Measurements from ENCODE around the gene GLB1L2.
A peak's percentile ranks its signal among the peaks of the same experiment; 100 is the strongest.

Gene GLB1L2

GRCh38 chr11:134349109-134349801 is 17.5 kb downstream of the GLB1L2 start:
- no peak for DNase-seq

DNA sequence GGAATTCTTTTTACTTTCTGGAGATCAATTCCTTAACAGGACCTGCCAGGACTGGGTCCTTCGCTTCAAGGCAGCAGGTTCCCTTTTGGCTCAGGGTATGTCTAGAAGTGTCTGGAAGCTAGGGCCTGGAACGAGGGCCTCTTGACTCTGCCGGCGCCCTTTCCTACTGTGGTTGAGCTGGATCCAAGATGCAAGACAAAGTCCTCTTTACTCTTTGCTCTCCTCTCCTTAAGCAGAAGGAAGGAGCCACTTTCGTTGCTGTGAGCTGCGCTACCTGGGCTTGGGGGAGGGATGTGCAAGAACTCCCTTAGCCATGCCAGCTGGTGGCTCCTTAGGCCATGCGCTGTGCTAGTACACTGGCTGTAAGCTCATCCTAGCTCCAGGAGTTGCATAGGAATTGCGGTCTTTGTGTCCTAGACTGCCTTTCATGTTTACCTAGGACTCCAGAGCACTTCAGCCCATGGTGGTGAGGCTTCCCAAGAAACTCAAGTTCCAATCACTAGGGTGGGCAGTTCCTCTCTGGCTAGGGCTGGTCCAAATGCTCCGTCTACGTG is 18.1 kb downstream of the GLB1L2 start:
- no peak for DNase-seq

- DNase-seq, result no peak
Observed at GRCh38 chr11:134350381-134350780, 18.6 kb downstream of the GLB1L2 start.

DNA sequence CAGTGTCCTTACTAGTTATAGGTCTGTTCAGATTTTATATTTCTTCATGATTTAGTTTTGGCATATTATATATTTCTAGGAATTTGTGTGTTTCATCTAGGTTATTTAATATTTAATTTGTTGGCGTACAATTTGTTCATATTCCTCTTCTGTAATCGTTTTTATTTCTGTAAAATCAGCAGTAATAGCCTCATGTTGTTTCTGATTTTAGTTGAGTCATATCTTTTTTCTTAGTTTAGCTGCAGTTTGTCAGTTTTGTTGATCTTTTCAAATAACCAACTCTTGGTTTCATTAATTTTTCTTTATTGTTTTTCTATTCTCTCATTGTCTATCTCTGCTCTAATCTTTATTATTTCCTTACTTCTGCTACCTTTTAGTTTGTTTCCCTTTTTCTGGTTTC is 20.3 kb downstream of the GLB1L2 start:
- DNase-seq, result no peak

- no peak for DNase-seq
Observed at GRCh38 chr11:134355136-134355535, 23.3 kb downstream of the GLB1L2 start.

DNA sequence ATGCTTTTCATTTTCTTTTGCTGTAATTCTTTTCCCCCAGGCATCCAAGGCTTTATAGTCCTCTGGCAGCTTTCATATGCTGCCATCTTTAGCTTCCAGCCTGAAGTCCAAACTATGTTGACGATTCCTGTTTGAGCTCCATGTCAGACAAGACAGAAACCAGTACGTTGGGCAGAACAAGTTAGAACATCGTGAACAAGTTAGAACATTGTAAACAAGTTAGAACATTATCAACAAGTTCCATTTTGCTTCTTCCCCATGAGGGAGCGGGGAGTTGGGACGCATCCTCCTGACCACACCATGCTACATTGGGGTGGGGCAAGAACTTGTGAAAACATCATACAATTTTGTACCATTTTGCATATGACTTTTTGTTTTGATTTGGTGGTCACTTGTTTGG is 23.9 kb downstream of the GLB1L2 start:
- DNase-seq, result no peak

DNA sequence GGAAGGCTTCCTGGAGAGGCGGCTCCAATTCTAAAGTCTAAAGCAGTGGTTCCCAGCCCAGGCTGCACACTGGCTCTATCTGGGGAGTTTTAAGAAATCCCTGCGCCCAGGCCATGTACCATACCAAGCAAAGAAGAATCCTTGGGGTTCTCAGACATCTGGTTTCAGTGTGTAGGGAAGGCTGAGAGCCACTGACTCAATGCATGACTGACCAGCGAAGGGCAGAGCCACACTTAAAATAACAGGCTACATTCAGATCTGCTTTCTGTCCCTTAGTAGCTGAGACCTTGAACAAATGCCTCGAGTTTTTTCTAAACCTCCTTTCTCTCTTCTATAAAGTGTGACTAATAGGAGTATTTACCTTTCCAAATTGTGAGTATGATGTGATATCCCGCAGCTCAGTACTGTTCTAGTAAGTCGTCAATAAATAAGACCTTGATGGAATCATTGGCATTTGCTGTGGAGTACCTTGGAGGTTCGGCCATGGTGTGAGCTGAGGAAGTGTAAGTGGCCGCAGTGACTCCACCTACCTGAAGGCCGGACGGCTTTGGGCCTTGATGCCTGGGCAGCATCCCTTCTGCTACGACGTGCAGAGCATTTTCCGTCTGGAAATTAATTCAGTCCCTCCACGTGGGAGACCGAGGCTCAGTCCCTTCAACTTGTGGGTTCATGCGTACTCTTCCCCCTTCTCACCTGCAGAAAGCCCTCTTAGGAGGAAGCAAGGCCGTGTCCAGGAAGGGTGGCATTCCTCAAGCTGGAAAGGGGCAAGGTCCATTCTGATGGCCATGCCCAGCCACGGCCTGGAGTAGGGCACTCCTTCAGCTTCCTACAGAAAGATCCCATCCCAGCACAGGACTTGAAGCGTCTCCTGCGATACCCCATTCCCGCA is 25.1 kb downstream of the GLB1L2 start:
- DNase-seq, result no peak

DNA sequence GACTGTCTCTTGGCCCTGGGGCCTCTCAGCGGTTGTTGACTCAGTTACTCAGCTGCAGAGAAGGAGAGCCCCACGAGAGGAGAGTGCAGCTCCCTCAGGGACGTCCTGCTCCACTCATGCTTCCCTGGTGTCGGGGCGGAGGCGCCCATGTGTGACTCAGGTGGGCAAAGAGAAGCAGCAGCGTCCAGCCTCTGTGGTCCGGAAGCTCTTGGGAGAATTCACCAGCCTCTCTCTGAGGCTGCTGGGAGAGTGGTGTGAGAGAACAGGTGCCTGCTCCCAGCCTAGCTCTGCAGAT is 25.7 kb downstream of the GLB1L2 start:
- DNase-seq, result no peak

DNA sequence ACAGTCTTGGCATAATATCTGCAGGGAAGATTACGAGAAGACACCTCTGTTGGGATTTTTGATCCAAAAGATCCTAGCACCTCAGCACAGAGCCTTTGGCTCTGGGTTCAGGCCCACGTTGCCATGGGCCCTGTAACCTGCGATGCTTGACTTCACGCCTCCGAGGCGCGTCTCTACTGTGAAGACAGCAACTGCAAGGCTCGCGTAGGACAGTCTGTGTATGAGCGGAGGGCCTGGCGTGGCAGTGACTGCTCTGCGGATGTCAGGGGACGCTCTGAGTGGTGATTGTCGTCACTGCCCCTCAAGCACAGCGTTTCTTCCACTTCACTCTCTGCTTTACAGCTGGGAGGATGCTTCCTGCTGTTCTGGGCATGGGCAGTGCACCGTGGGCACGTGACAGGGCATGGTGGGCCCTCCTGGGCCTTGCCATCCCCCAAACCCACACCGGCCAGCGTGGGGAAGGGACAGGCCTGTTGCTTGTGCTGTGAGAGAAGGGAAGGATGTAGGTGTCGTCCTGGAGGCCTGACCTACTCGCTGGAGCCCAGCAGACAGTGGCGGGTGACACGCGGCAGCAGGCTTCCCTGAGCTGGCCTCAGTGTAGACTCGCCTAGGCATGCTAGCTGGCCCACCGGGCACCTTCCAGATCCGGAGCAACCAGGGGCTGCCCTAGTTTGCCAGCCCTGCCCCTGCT is 26.5 kb downstream of the GLB1L2 start:
- DNase-seq, result no peak

- no peak for DNase-seq
Observed at GRCh38 chr11:134358856-134359490, 27.2 kb downstream of the GLB1L2 start.

DNA sequence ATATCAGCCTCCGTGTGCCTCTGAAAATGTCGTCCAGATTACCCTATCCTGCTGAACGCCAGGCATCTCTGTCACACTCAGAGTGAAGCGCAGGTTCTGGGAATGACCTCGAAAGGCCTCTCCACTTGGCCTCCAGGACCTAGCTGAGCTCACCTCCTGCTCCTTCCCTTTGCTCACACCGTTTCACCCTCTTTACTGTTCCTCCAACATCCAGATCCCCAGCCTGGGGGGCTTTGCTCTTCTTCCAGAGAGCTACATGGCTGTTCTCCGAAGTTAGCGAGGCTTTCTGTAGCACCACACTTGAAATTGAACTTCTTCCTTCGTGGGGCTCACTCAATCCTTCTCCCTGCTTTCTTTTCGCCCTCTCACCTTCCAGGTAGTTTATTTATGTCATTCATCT is 27.9 kb downstream of the GLB1L2 start:
- DNase-seq, result no peak

- peak; percentile 56 for DNase-seq
Observed at GRCh38 chr11:134360050-134360835, 28.5 kb downstream of the GLB1L2 start.

DNA sequence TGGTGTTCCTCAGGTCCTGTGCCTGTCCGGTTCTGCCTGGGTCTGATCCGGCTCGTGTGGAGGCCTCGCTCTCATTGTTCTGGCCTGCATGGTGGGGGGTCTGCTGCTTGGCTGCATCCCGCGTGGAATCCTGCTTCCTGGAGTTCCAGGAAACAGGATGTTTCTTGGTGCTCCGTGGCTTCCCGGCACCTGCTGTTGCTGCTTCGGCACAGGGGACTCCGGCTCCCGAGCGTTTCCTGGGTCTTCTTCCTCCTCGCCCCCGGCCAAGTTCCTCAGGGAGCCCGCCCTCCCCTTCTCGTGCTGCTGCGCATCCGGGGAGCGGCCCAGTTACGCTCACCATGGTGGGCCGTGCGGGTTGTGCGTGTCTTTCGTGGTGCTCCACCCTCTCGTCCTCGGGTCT is 29.9 kb downstream of the GLB1L2 start:
- DNase-seq, result no peak

DNA sequence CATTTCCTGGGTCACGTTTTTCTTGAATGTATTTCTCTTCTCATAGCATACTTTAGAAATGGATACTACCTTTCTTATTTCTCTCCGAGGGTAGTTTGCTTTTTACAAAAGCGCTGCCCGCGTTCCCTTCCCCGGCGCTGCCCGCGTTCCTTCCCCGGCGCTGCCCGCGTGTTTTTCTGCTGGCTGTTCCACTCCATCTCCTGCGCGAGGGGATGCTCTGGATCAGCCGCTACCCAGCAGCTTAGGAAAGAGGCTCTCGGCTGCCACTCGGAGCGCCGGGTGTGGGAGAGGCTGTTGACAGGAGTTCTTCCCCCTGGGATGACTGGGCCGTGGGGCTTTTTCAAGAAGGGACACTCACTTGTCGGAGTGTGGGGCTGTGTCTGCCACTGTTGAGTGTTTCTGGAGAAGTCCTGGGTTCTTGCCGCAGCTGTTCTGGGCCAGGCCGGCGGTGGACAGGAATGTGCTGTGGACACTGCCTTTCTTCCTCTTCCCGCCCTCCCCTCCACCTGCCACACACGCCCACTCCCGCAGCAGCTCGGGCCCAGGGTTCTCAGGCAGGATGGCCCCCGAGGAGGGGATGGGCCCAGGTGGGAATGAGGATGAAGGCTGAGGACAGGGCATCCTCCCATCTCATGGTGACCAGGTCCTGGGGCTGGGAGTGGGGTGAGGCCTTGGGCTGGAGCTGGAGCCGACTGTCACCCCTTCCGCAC is 30.6 kb downstream of the GLB1L2 start:
- no peak for DNase-seq

DNA sequence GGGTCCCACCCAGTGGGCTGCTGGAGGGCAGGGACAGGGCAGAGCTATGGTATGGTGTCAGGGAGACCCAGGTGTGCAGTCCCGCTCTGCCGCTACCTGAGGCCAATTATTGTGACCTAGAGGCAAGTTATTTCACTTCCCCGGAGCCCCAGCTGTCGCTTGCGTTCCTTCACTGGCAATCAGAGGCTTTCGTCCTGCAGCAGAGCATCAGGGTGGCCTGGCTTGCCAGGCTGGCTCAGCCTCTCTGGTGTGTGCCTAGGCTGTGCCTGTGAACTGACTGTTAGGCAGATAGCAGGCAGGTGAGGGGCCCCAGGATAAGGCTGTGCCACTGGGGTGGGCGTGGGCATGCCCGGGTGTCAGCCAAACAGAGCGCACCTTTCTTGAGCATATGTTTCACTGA is 31.4 kb downstream of the GLB1L2 start:
- no peak for DNase-seq

DNA sequence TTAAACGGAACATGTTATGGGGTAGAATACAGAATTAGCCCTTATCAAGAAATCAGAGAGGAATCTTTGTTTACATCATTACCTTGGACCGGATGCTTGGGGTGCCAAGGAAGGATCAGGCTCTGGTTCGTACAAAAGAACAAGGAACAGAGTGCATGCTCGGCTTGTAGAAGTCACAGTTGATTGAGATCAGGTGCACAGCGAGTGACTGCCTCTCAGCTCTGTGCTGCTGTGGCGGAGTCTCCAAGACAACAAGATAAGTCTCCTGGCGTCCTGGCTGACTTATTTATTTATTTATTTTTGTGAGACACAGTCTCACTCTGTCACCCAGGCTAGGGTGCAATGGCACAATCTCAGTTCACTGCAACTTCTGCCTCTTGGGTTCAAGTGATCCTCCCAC is 31.8 kb downstream of the GLB1L2 start:
- DNase-seq, result no peak

GRCh38 chr11:134364261-134364660 is 32.5 kb downstream of the GLB1L2 start:
- DNase-seq, result no peak

- no peak for DNase-seq
Observed at GRCh38 chr11:134365011-134365925, 33.5 kb downstream of the GLB1L2 start.

DNA sequence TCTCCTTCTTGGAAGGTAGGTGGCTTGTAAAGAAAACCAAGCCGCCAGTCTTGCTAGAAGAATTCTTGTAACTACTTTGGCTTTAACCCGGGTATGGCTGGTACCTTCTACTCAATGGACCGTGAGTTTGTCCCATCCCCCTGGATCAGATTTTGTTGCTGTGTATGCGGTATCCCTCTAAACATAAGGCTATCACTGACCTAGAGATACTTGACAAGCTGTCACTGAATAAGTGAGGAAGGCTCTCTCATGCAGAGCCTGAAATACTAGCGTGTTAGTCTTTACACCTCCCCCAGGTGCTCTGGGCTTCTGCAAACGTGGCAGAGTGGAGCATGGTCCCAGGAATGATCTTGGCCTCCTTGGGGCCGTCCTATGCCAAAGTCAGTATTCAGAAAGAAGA is 34.5 kb downstream of the GLB1L2 start:
- DNase-seq, result no peak

GRCh38 chr11:134367781-134368180 is 36.0 kb downstream of the GLB1L2 start:
- no peak for DNase-seq

Data from activated T-cell treated with anti-CD3 and anti-CD28 coated beads for 4 hours (primary cell).